Type B pancreatic cell (in vitro differentiated cells): ENCODE measurements around the gene WNK2. TPM values are rescaled to one million over a fixed set of nuclear protein-coding genes. Genes with fewer than 3 reads are reported as not detected.
"Not testable (repeated sequence)": the region's sequence is repeated elsewhere in the genome, so short reads cannot be mapped to it uniquely, and the experiment has no call there.

Experiments
- DNase-seq: peaks from one replicate; pipeline ENCODE4 v3.0.0; 2021; ENCODE audit warnings: mixed read lengths; ENCODE audit not compliant: unreplicated experiment; ENCODE audit errors: extremely low spot score
- H3K27ac Mint-ChIP-seq: 2 replicates; pipeline ENCODE4 v1.8.0; 2021; ENCODE audit warnings: mild to moderate bottlenecking, mixed read lengths
- H3K27me3 Mint-ChIP-seq: 2 replicates; pipeline ENCODE4 v1.8.0; 2021; ENCODE audit warnings: mixed read lengths
- H3K36me3 Mint-ChIP-seq: 2 replicates; pipeline ENCODE4 v1.8.0; 2021; ENCODE audit warnings: mixed read lengths
- H3K4me1 Mint-ChIP-seq: one replicate; pipeline ENCODE4 v1.8.0; 2021; ENCODE audit warnings: mixed read lengths; ENCODE audit not compliant: unreplicated experiment
- H3K4me3 Mint-ChIP-seq: 2 replicates; pipeline ENCODE4 v1.8.0; 2021; ENCODE audit warnings: mild to moderate bottlenecking, mixed read lengths
- H3K9me3 Mint-ChIP-seq: 2 replicates; pipeline ENCODE4 v1.8.0; 2021; ENCODE audit warnings: mixed read lengths
- total RNA-seq: library from RNA; stranded (reverse); gene quantifications from 2 replicates; pipeline ENCODE4 v1.2.1, GENCODE V29; 2021; ENCODE audit warnings: low replicate concordance
- TF ChIP-seq, protein P1 (sequence below): fragments of 200-600 bp; sonication (generic); conservative IDR thresholded peaks from 2 replicates; pipeline ENCODE4 v1.5.0; 2021; ENCODE audit warnings: antibody characterized with exemption, mild to moderate bottlenecking

The WNK2 gene
- total RNA-seq, 1 donor from 2014 or later = 75.5 TPM

DNA sequence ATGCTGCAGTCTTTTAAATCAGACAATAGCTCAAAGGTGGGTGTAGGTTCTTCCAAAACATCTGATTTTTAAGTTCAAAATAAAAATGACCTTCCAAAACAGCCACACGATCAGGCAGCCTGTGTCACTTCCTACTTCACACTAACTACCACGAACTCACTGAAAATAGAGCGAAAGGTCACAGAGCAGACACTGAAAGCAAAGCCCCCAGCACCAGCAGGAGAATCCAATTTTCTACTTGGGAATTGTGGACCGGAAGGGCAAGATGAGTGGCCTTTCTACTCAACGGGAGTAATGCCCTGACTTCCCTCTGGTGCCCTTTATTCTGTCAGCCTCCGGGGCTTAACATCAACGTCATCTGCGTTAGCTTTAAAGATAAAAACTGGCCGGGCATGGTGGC is 159.7 kb downstream of the WNK2 start:
- Mint-ChIP-seq H3K9me3 (no peaks in the 10 kb centered on the region), H3K36me3 (no peaks in the 10 kb centered on the region), H3K4me1 (peaks cover 28% of the 10 kb centered on the region), H3K27me3 (peaks cover 57% of the 10 kb centered on the region), H3K27ac (no peak overlapping the region), H3K4me3 (no peak overlapping the region)
- TF ChIP-seq, protein P1, sequence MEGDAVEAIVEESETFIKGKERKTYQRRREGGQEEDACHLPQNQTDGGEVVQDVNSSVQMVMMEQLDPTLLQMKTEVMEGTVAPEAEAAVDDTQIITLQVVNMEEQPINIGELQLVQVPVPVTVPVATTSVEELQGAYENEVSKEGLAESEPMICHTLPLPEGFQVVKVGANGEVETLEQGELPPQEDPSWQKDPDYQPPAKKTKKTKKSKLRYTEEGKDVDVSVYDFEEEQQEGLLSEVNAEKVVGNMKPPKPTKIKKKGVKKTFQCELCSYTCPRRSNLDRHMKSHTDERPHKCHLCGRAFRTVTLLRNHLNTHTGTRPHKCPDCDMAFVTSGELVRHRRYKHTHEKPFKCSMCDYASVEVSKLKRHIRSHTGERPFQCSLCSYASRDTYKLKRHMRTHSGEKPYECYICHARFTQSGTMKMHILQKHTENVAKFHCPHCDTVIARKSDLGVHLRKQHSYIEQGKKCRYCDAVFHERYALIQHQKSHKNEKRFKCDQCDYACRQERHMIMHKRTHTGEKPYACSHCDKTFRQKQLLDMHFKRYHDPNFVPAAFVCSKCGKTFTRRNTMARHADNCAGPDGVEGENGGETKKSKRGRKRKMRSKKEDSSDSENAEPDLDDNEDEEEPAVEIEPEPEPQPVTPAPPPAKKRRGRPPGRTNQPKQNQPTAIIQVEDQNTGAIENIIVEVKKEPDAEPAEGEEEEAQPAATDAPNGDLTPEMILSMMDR = no peak
- no peak for DNase-seq

DNA sequence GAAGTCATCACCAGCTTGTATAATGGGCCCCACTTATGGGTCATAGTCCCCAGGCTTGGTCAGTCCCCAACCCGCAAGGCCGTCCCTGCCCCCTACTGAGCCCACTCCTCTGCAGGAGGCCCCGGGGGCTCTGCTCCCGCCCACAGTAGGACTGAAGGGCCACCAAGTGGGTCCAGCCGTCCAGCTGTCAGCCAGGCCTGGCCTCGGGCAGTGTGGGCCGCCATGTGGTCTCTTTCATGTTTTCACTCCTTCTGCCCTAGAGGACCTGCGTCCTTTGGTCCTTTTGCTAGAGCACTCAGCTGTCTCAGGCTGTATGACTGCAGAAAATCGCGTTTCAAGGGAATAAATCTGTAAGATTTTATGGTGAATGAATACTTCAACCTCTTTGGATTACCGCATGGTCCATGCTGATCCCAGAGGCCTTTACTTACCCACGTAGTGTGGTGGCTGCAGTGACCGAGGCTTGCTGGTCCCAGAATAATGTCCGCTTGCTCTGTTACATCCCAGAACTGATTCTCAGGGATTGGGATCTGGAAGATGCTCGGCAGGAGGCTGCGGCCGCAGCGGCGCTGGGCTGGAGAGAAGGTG is 161.8 kb downstream of the WNK2 start:
- Mint-ChIP-seq H3K4me1 (peaks cover 28% of the 10 kb centered on the region), H3K27me3 (peaks cover 76% of the 10 kb centered on the region), H3K27ac (no peak overlapping the region), H3K4me3 (peak overlapping the region; percentile 77), H3K36me3 (no peaks in the 10 kb centered on the region), H3K9me3 (no peaks in the 10 kb centered on the region)
- TF ChIP-seq, protein P1 = peak; percentile 45
- no peak for DNase-seq

DNA sequence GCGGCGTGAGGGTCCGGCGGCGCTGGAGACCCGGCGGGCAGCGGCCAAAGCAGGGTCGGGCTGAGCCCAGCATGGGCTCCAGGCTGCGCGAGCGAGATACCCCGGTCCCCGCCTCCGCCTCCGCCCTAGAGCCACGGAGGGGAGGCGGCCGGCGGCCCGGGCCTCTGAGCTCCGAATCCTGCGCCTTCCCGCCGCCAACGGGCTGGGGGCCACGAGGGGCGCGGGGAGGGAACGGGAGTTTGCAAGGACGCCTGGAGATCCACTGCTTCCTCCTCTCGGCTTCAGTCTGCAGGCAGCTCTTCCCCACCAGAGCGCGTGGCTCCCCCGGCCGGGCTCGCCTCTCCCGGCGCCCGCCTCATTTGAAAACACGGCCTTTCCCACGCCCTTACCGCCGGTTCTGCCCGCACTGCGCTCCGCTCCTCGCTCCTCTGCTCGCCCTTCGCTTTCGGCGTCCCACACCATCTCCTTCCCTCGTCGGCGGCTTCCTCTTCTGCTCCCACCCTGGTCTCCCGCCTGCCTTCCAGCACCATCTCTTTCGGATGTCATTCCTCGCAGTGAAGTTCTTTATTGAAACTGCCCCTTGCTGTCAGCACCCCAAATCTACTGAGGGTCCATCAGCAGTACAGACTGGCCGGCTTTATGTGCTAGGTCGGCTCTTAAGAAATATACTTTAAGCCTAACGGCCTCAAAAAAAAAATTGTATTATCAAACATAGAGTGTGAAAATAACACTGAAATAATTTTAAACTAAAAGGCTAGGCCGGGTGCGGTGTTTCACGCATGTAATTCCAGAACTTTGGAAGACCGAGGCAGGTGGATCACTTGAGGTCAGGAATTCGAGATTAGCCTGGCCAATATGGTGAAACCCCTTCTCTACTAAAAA is 162.5 kb downstream of the WNK2 start:
- Mint-ChIP-seq H3K36me3 (no peaks in the 10 kb centered on the region), H3K4me1 (peaks cover 28% of the 10 kb centered on the region), H3K9me3 (no peaks in the 10 kb centered on the region), H3K4me3 (peak overlapping the region; percentile 84), H3K27ac (no peak overlapping the region), H3K27me3 (peaks cover 84% of the 10 kb centered on the region)
- DNase-seq = no peak
- TF ChIP-seq, protein P1 = no peak

DNA sequence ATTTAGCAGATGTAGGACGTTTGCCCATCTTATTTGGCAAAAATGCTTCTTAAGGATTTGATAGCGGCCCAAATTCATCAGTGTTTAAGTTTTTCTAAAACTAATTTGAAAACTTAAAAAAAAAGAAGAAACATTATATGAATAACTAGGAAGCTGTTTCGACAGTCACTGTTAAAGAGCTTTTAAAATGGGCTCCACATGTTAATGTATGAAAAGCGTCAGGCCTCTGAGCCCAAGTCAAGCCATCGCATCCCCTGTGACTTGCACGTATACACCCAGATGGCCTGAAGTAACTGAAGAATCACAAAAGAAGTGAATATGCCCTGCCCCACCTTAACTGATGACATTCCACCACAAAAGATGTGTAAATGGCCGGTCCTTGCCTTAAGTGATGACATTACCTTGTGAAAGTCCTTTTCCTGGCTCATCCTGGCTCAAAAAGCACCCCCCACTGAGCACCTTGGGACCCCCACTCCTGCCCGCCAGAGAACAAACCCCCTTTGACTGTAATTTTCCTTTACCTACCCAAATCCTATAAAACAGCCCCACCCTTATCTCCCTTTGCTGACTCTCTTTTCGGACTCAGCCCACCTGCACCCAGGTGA is 163.5 kb downstream of the WNK2 start:
- not testable (repeated sequence) for DNase-seq, H3K4me3 Mint-ChIP-seq, H3K9me3 Mint-ChIP-seq, H3K27ac Mint-ChIP-seq, H3K36me3 Mint-ChIP-seq
- peaks cover 82% of the 10 kb centered on the region for H3K27me3 Mint-ChIP-seq
- peaks cover 24% of the 10 kb centered on the region for H3K4me1 Mint-ChIP-seq

DNA sequence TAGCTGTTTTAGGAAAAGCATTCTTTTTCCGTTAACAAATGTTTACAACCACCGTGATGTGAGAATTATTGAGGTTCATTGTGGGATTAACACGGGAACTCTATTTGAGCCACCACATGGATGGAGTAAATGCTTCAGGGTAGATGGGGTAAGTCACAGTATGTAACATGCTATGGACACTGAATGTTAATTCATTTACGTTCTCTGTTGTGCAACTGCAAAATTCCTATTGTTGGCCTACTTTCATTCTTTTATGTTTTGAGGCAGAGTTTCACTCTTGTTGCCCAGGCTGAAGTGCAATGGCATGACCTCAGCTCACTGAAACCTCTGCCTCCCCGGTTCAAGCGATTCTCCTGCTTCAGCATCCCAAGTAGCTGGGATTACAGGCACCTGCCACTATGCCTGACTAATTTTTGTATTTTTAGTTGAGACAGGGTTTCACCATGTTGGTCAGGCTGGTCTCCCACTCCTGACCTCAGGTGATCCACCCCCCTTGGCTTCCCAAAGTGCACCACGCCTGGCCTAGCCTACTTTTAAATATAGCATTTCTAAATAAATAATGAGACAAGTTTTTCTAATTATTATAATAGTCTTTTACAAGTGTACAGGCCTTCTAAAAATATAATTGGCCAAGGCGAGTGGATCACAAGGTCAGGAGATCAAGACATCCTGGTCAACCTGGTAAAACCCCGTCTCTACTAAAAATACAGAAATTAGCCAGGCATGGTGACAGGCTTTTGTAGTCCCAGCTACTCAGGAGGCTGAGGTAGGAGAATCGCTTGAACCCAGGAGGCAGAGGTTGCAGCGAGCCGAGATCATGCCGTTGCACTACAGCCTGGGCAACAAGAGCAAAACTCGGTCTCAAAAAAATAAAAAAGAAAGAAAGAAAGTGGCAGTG is 169.7 kb downstream of the WNK2 start:
- H3K9me3 Mint-ChIP-seq, H3K4me1 Mint-ChIP-seq, H3K36me3 Mint-ChIP-seq, H3K27ac Mint-ChIP-seq, H3K4me3 Mint-ChIP-seq, DNase-seq: not testable (repeated sequence)
- H3K27me3 Mint-ChIP-seq = peaks cover 39% of the 10 kb centered on the region

DNA sequence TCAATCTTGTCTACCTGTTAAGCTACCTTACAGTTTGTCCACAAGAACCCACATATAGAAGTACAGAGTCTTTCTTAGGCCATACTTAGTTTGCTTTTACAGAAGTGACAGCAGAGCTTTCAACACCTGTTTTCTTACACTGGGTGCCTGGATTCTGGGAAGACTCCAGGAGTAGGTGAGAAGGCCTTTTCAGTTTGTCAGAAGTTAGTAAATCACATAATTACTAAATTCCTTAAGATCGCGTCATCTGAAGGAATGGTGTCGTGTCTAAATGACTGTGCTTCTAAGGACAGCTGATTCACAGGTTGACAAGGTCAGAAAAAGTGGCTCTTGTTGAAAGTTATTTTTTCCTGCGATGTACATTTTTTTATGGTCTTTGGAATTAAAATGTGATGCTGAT is 170.5 kb downstream of the WNK2 start:
- H3K27ac Mint-ChIP-seq = no peak overlapping the region
- no peaks in the 10 kb centered on the region for H3K36me3 Mint-ChIP-seq
- H3K4me1 Mint-ChIP-seq = no peaks in the 10 kb centered on the region

More for the DNA sequence above, 170.5 kb downstream of the WNK2 start:
- no peak overlapping the region for H3K4me3 Mint-ChIP-seq
- no peak for DNase-seq
- no peaks in the 10 kb centered on the region for H3K9me3 Mint-ChIP-seq
- H3K27me3 Mint-ChIP-seq = peaks cover 31% of the 10 kb centered on the region
- TF ChIP-seq, protein P1 = no peak
